ENCODE data around the gene GIMAP5.
A peak's percentile ranks its signal among the peaks of the same experiment; 100 is the strongest.

The GIMAP5 gene

DNA sequence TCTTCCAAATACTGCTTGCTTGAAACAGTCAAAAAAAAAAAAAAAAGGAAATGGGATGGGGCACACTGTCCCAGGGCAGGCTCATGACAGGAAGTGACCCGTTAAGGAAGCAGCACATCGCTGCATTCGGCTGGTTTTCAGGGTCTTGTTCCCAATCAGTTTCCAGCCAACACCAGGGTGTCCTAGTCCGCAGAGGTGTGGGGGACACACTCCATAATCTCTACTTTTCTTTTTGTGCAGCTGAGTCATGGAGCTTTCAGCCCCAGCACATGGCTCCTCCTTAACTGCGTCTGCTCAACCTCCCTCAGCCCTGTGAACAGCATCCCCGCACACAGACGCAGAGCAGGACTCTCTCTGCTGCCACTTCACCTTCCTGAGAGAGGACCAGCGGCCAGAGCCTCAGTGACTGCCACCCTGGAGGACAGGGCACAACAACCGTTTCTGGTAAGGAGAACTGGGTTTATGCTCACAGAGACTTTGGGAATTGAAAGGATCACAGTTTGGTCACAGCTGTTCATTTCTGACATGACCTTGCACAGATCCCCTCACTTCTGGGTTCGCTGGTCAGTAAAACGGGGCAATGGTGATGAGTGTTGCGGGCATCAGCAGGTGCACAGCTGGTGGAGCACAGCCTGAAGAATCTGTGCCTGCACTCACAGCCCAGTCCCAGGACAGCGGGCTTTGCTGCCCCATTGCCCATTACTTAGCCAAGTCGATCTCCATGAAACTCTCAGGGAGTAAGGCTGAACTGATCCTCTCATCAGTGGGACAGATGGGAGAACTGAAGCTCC is at the start of gene GIMAP5:
GIMAP5 (plus strand) TSS at position 154 of the 791 bp plus-strand sequence. CDS start 3,467 bp downstream, outside the sequence.
- TF ChIP-seq, protein P1, sequence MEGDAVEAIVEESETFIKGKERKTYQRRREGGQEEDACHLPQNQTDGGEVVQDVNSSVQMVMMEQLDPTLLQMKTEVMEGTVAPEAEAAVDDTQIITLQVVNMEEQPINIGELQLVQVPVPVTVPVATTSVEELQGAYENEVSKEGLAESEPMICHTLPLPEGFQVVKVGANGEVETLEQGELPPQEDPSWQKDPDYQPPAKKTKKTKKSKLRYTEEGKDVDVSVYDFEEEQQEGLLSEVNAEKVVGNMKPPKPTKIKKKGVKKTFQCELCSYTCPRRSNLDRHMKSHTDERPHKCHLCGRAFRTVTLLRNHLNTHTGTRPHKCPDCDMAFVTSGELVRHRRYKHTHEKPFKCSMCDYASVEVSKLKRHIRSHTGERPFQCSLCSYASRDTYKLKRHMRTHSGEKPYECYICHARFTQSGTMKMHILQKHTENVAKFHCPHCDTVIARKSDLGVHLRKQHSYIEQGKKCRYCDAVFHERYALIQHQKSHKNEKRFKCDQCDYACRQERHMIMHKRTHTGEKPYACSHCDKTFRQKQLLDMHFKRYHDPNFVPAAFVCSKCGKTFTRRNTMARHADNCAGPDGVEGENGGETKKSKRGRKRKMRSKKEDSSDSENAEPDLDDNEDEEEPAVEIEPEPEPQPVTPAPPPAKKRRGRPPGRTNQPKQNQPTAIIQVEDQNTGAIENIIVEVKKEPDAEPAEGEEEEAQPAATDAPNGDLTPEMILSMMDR (IDR thresholded peaks at IDR 0.05; ENCODE audit: insufficient read depth, low read depth, low read length, missing control alignments), result no peak
- peak; percentile 59 for DNase-seq (ENCODE audit: low read depth)
- peak within 1 kb of the TSS; percentile 88 for H3K4me3 ChIP-seq (ENCODE audit: low read depth, low read length)

DNA sequence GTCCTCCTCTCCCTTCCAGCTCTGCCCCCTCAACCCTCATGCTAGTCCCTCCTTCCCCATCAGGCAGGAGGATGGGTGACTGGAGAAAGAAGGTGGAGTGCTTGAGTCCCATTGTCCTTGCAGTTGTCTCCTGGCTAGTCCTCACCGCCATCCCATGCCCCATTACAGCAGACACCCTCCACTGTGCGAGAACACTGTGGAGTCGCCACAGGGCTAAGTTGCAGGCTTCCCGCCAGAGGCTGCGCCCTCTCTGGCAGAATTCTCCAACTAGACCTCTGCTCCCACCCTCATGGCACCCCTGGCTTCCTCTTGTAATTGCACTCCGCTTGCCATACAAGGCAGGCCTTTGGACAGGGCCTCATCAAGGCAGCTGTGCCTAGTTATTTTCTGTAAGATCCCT is 48.6 kb upstream of the GIMAP5 start:
- DNase-seq (ENCODE audit: low read depth), result no peak
- TF ChIP-seq, protein P1 (IDR thresholded peaks at IDR 0.05; ENCODE audit: insufficient read depth, low read depth, low read length, missing control alignments), result no peak

DNA sequence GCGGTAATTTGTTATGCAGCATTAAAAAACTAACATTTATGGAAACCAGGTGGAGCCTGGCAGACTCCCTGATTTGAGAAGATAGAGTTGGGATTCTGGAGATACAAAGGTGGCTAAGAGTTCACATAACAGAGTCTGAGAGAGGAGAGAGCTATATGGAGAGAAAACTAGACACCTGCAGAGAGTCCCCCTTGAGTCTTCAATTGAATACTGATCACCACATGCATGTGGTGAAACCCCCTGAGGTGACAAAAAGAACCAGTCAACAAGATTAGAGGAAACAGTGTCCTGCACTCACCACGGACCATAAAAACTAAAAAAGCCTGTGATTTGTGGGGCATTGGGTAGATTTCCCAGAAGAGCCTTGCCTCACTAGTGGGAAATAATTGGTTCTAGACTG is 41.6 kb upstream of the GIMAP5 start:
- TF ChIP-seq, protein P1 (IDR thresholded peaks at IDR 0.05; ENCODE audit: insufficient read depth, low read depth, low read length, missing control alignments), result no peak
- DNase-seq (ENCODE audit: low read depth), result no peak
- H3K4me3 ChIP-seq (ENCODE audit: low read depth, low read length), result no peak overlapping the region

More for the DNA sequence above, 48.6 kb upstream of the GIMAP5 start:
- no peak overlapping the region for H3K4me3 ChIP-seq (ENCODE audit: low read depth, low read length)

DNA sequence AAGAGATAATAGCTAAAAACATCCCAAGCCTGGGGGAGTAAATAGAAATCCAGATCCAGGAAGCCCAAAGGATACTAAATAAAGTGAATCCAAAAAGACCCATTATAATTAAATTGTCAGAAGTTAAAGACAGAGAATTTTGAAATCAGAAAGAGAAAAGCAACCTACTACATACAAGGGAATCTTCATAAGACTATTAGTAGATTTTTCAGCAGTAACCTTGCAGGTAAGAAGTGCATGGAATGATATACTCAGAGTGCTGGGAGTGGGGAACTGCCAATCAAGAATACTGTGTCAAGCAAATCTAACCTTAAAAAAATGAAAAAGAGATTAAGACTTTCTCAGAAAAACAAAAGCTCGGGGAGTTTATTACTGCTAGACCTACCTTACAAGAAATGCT is 34.0 kb upstream of the GIMAP5 start:
- no peak overlapping the region for H3K4me3 ChIP-seq (ENCODE audit: low read depth, low read length)
- TF ChIP-seq, protein P1 (IDR thresholded peaks at IDR 0.05; ENCODE audit: insufficient read depth, low read depth, low read length, missing control alignments), result no peak
- no peak for DNase-seq (ENCODE audit: low read depth)

DNA sequence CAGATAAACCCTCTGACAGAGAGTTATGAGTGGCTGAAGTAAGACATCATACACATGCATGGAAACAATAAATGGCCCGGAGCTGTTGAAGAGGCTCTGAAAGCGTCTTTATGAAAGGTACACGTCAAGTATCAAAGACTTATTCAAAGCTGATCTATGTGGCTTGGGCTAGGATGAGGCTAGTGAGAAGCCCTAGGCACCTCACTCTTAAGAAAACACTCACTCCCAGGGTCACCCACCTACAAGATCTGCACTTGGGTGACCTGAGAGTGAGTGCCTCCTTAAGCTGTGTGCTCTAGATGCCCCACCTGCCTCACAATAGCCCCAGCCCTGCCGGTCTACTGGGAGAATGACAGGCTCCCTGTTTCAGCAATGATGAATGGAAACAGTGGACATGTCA is 21.9 kb upstream of the GIMAP5 start:
- no peak overlapping the region for H3K4me3 ChIP-seq (ENCODE audit: low read depth, low read length)
- peak; percentile 47 for DNase-seq (ENCODE audit: low read depth)
- TF ChIP-seq, protein P1 (IDR thresholded peaks at IDR 0.05; ENCODE audit: insufficient read depth, low read depth, low read length, missing control alignments), result peak; percentile 40

DNA sequence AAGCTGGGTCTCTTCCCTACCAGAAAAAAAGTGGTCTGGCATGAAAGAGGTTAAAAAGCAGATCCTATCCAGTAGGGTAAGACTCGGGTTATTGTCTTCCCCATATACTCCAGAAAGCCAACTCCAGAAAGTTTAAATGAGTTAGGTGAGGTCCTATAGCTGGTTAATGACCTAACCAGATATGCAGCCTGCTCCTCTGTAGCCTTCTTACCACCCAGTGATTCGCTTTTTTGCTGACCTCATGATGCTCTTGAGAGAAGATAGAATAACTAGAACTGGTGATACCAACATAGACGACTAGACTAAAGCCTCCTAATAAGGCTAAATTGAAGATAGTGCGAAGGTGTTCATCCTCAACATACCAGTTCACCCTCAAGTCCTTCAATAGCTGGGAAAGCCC is 21.5 kb upstream of the GIMAP5 start:
- H3K4me3 ChIP-seq (ENCODE audit: low read depth, low read length), result peak overlapping the region; percentile 92
- TF ChIP-seq, protein P1 (IDR thresholded peaks at IDR 0.05; ENCODE audit: insufficient read depth, low read depth, low read length, missing control alignments), result no peak

DNA sequence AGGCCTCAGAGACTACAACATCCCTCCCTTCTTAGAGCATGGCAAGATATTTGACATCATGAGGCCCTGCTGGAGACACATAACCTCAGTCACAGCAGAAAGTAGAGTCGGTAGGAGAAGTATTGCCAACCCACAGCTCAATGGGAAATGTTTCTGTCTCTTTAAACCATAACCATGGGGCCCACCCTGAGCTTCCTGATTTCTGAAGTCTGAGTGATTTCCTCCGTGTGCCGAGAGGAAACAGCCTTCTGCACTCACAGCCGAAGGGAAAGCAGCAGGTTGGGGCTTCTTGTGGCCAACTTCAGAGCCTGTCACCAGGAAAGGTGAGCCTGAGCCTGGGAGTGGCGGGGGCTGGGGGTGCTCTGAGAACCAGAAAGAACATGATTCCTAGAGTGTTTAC is 20.9 kb upstream of the GIMAP5 start, which contains the start of gene GIMAP1:
GIMAP1 (plus strand) TSS at position 246 of the 400 bp plus-strand sequence. CDS start 2,435 bp downstream, outside the sequence.
- TF ChIP-seq, protein P1 (IDR thresholded peaks at IDR 0.05; ENCODE audit: insufficient read depth, low read depth, low read length, missing control alignments), result no peak
- DNase-seq (ENCODE audit: low read depth), result peak; percentile 85
- H3K4me3 ChIP-seq (ENCODE audit: low read depth, low read length), result peak within 1 kb of the TSS; percentile 92

More for the DNA sequence above, 21.5 kb upstream of the GIMAP5 start:
- DNase-seq (ENCODE audit: low read depth), result no peak
